Islet of Langerhans (tissue), 1 donor: Measurements from ENCODE around the gene YWHAQ.

Experiments used
- FAIRE-seq: peaks from one replicate; lab custom pipeline; 2011; peaks lifted over from hg19 to GRCh38; lab: Jason Lieb, UNC

Gene YWHAQ

DNA sequence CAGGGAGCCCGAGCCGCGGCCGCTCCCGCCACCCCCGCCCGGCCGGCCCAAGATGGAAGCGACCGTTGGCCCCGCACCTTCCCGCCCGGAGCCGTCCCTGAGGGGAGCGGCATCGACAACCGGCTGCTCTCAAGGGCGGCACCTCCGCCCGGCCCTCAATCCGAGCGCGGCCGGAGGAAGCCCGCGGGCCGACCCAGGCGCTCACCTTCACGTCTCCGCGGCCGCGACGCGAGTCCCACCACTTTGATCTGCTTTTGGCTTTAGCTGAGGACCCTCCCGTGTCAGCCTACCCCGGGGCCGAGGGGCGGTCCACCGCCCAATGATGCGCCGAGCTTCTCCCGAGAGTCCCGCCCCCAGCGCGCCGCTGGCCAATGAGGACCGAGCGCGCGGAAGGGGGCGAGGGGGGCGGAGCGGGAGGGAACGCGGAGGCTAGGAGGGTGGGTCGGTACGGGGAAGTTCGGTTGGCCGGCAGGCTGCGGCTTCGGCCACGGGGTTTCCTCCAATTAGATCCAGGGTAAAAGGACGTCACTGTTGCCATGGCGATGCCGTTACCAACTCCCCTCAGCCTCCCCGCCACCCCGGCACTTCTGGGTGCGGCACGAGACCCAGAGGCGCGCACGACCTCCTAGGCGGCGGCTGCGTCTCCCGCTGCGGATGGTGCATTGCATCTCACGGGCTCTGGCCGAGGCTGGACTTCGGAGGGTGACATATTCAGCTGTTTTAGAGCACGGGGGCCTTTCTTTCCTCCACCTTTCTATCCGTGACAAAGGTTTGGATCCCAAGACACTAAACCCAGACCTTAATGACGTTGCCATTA, at the start of gene YWHAQ:
Gene YWHAQ, minus strand, starts transcription at position 262 of the 817 bp plus-strand sequence. CDS start 545 bp downstream, outside the sequence.
- peak; percentile 49 for FAIRE-seq

DNA sequence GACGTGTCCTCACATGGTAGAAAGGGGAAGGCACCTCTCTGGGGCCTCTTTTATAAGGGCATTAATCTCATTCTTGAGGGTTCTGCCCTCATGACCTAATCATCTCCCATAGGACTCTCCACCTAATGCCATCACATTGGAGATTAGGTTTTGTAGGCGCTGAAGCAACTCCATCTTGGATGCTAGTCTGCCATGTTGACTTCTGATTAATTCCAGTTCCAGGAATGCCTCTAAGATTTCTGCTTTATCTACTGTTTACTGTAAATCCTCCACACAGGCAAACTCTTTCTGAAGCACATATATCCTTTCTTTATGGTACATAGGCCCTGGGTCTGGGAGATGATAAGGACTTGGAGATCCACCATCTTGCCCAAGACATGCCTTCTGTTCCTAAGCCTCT, 49.3 kb upstream of the YWHAQ start:
- no peak for FAIRE-seq

DNA sequence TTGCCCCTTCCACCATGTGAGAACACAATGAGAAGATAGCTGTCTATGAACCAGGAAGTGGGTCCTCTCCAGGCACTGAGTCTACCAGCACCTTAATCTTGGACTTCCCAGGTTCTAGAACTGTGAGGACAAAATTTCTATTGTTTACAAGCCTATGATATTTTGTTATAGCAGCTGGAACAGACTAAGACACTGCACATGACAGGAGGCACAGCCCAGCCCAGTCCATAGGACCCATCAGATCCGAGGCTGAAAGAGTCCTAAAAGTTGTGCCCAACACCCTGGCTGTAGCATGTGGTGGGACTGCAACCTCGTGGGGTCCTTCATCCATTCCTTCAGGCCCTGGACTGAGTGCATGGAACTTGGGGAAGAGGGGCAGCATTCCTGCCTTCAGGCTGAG, 48.4 kb upstream of the YWHAQ start:
- no peak for FAIRE-seq

DNA sequence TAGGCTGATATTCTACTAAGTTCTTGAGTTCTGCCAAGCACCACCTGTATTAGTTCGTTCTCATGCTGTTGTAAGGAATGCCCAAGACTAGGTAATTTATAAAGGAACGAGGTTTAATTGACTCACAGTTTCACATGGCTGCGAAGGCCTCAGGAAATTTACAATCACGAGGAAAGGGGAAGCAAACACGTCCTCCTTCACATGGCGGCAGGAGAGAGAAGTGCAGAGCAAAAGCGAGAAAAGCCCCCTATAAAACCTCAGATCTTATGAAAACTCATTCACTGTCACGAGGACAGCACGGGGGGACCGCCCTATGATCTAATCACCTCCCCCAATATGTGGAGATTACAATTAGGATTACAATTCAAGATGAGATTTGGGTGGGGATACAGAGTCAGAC, 47.7 kb upstream of the YWHAQ start:
- FAIRE-seq, result no peak

DNA sequence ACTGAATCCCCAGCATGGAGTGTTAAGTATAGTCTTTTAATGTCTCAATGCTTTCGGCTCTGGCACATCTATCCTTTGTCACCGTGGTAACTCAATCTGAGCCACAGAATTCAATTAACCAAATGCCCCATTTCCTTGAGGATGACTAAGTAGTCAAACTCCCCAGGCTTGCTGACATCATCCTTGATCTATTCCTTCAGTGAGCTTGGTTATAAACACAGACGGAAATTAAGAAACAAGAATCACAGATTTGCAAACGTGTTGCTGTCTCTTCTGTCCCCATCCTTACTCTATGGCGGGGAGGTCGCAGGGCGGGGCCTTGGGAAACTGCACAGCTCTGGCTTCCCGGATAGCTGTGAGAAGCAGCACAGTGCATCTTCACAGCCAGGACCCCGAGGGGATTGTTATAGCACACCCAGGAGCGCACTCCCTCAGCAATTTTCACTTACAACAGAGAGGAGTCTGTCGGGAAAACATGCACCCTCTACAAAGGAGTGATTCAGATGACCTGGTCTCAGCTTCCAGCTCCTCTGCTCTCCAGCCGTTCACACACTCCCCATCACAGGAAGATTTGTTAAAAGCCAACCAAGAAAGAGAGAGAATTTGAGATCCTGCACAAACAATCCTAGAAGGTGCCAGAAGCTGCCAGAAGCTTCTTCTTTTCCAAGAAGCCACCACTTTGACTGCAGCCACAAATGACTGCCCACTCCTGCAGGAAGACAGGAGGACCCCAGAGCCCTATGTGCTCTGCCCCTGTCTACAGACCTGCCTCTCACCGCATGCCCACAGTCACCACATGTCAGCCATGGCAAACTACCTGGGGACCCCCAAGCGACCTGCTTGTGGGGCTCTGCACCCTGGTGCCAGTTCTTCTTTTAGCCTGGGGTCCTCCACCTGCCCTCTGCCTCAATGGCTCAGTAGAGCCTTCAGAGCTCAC, 44.9 kb upstream of the YWHAQ start:
- FAIRE-seq, result peak; percentile 88

DNA sequence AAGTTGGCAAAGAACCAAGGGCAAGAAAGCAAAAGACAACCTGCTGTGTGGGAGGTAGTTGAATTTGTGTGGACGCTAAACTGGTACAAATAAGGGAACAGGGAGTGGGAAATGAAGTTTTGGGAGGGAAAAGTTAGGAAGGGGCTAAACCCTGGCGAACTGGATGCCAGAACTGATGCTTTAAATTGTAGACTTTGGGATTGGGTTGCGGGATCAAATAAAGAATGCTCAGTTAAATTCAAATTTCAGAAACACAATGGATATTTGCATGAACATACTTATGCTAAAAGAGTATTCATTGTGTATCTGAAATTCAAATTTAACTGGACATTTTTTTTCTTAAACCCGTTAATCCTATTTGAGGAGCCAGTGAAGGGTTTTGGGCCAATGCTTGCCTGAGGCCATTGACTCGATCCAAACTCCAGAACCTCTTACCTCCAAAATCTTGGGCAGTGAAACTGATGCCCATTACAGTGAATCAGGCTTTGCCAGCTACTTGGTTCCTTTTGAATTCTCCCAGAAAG, 44.2 kb upstream of the YWHAQ start:
- FAIRE-seq, result no peak

DNA sequence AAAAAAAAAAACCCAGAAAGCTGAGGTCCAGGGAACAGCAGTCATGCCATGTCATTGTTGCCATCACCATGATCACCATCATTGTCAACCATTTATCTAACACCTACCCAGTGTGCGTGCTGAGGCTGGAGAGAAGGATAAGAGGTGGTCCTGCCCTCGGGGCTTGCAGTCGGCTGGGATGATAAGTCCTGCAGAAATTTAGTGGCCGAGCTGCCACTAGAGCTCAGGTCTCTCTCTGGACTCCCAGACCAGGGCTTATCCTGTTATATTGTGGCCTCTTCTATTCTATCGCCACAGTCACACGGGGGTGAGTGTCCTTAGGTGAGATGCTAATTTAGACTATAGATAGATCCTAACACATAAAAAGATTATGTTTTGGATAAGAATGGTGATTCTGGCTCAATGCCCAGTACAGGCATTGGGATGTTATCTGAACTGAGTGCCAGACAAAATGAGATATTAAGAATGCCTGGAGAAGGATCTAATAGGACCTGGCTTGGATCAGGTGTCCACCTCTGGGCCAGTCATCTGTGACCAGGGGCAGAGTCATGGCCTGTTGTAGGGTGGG, 43.2 kb upstream of the YWHAQ start:
- no peak for FAIRE-seq

DNA sequence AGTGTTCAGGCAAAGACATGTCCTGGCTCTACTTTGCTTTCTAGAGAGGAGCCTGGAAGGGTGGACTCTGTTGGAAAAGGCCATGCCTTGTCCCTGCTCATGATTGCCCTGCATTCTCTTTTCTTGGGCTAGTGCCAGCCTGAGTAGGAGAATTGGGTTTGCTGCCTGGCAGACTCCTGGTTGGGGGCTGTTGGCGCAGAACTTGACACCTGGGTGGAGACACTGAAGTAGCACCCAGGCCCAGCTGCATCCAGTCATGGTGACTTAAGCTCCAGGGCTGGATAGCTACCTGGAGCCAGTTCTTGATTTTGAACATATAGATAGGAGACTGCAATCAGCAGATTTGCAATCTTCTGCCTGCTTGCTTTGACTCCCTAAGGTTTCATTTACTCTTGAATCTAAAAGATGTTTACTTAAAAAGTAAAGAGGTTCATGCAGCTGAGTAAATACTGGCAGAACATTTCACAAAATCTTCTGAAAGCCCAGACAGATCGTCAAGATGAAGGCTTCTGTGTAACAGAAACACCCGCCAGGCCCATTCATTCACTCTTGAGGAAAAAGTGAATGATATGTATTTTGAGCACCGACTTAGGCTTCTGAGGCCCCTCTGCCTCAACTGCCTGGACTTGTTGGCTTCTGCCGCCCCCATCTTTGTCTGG, 38.0 kb upstream of the YWHAQ start:
- no peak for FAIRE-seq

DNA sequence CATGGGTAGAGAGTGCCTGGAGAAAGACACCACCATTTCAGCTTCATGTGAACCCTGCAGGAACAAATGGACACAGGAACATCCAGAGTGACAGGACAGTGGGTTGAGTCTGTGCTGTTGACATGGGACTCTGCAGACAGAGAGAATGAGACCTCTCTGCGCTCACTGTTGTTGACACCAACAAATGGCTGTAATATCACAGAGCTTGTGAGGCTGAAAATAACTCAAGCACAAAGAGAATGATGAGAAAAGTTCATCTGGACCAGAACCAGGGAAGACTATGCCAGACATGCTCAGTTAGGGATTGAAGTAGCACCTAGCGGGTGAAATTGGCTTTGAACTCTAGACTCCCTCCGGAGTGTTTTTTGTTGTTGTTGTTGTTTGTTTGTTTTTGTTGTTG, 37.0 kb upstream of the YWHAQ start:
- FAIRE-seq, result no peak

DNA sequence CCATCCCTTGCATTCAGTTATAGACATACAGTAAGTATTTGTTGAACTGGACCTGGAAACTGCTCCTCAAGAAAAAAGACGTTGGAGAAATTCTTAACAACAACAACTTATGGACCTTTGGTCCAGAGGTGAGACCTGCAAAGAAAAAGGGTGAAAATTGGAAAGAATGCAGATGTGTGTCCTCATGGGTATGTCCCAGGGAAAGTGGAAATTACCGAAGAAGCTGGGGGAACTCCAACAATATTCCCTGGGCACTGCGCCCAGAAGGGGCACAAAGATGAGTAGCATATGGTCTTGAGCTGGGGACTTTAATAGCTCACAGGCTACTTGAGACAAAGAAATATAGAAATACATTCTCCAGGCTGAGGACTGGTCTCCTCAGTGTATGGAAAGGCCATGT, 35.5 kb upstream of the YWHAQ start:
- FAIRE-seq, result no peak

DNA sequence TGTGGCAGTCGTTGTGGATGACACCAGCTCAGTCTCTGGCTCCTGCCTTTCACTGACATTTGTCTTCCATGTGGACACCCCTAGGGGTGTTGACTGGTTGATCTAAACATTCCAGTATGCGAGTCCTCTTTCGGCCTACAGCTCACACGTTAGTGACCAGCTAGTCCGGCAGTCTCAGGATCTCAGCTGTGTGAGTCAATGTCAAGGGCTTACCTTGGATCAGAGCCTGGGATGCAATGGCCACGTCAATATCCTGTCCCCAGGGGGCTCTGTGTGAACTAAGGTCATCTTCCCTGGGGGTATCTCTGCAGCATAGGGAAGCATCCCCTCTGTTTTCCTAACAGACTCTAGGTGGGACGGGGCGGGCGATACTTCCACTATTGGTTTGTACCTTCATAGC, 35.1 kb upstream of the YWHAQ start:
- no peak for FAIRE-seq

DNA sequence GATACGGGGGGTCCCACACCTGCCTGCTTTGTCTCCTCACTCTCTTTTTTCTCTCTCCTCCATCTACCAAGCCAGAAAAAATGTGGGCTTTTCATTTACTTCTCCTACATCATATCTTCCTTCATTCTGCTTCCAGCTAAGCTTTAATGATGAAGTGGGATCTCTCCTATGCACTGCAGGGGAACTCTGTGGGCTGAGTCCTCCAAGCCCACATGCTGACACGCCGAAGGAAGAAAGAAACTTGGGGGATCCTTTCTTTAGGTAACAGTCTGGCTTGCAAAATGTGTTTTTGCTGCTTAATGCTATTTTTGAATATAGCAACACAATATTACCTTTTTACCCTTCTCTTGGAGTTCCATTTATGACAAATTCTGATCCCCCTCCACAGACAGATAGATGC, 33.6 kb upstream of the YWHAQ start:
- FAIRE-seq, result no peak

DNA sequence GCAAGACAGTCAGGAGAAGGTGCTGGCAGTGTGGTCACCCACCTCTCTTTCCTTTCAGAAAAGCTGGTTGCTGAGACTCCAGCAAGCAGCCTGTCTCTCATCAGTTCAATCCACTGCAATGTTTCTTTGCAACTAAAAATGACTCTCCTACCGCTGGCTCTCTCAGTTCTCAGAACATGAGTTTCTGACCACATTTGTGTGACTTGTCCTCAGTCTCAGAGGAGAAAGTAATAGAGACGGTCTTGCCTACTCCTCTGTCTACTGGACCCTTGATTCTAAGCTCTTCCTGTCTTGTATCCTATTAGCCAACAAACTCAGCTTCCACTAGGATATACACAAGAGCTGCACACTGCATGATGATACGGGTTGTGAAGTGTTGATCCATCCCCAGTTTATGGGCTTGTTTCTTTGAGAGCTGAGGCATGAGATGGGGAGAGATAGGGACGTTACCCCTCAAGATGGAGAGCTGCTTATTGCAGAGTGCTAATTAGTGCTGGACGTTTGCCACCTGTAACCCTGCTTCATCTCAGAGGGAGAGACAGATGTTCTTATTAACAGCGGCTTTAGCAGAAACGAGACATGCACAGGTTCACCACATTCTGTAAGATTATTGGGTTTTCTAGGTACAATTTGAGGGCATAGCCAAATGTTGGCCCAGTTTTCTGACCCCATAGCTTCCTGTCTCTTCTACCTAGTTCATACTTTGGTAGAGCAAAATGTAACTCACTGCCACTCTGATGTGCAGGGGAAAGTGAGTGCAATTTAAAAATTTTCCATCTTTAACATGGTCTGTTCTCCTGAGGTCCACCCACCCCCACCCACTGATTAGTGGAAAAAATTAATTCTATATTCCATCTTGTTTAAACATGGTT, 32.4 kb upstream of the YWHAQ start:
- no peak for FAIRE-seq

DNA sequence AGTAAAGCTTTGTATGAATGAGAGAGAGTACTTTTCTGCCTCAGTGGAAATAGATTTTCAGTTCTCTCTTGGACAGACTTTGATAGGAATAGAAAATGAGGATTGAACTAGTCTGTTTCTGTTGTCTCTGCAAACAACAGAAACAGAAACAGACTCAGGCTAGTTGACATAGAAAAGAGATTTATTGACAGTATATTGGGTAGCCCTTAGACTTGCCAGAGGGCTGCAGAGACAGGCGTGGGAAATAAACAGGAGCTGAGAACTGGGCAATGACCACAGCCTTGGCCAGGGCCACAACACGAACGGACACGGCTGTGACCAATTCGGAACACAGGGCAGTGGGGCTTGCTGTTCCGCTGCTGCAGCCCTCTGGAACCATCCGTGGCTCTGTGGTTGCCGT, 30.5 kb upstream of the YWHAQ start:
- no peak for FAIRE-seq

DNA sequence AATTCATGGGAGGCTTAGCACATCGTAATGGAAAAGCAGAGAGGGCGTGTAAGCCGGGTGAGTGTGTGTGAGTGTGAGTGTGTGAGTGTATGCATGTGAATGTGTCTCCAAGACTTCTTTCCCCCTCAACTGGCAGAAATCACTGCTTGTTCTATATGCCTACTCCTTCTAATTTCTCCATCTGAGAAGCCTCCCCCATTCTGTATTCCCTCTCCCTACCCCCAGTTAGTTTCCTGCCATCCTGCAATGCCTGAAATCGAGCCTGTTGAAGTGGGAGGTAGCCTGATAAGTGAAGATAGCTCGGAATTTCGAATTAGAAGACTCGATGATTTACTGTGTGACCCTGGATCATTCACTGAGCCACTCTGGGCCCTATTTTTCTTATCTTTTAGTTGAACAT, 30.0 kb upstream of the YWHAQ start:
- no peak for FAIRE-seq

DNA sequence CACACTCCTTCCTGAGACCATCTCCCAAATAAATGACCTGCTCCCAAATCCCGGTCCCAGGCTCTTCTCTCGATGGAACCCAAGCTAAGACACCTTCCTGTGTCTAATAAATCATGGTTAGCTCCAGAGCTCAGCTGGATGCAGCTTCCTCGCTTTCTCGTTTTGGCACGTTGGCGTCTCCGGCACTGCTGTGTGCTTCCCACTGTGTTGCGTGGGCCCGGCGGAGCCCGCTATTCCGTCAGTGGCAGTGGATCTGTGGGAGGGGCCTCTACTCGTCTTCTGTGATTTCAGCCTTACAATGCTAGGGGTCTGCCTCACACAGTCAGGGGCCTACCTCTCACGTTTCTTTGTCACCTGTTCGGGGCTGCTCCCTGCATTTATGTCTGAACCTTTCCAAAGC, 29.4 kb upstream of the YWHAQ start:
- no peak for FAIRE-seq

DNA sequence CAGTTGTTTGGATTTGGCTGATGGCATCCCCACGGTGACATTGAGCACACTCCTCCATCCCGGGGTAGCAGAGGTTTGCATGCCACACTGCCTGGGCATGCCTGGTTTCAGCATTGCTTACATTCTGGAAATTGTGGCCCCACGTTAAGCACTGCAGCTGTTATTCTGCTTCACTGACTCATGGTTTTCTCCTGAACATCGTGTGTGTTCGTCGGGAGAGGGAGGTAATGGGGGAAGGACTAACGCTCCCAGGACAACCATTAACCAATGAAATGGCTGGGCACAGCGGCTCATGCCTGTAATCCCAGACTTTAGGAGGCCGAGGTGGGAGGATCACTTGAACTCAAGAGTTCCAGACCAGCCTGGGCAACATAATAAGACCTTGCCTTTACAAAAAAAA, 28.2 kb upstream of the YWHAQ start:
- FAIRE-seq, result no peak

DNA sequence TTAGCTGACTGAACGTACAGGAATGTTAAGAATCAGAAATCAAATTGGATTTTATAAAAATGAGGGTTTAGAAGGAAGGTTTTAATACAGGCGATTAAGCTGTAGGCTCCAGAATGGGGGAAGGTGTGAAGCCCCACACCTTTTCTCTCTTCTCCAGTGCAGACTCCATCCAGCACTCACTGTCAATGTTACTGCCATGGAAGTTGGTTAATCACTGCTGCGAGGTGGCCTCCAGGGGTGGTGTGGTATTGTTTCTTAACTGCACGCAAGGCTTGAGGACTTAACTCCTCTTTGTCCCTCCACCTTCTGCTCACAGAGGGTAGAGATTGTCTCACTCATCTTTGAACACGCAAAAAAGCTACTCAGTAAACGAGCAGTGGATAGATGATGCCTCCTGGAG, 26.9 kb upstream of the YWHAQ start:
- FAIRE-seq, result no peak

DNA sequence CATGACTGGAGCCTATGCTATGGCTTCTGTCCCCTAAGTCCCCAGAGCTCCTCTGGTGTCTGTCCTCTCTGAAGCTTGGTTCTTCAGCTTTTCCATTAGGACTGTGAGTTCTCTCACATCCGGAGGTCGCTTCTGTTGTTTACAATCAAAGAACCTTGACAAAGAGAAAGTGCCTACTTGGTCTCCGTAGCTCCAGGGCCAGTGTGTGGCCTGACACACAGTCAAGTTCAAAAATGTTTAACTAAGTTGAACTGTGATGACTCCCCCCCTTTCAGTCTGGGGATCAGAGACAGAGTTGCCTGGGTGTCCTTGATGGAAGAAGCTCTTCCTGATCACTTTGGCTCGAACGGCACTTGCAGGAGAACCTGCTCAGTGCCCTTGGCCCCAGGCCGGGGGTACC, 26.3 kb upstream of the YWHAQ start:
- no peak for FAIRE-seq

DNA sequence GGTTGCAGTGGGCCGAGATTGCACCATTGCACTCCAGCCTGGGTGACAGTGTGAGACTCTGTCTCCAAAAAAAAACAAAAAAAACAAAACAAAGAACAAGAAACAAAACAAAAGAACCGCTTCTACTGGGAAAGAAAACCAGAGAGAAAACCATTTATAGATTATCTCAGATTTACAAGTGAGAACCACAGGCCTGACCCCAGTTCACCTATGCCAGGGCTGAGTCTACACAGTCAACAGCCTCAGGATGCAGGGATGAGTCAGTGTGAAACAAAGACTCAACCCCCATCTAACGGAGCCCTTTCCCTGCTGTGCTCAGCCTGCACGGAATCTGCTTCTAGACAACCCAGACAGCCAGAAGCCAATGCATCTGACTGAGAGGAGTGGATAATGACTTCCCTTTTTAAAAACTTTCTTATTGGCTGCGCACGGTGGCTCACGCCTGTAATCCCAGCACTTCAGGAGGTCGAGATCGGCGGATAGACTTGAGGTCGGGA, 25.5 kb upstream of the YWHAQ start:
- FAIRE-seq, result no peak
